Measurements from ENCODE around the gene DLG3. TPM values are rescaled to one million over a fixed set of nuclear protein-coding genes. Genes with fewer than 3 reads are reported as not detected.

The DLG3 gene
- total RNA-seq, 1 donor from 2014 or later = 7.9 TPM

GRCh38 chrX:70434352-70434866 is 10.2 kb upstream of the DLG3 start:
- Histone ChIP-seq H3K9me3 (replicated peaks) (no peaks in the 10 kb centered on the region), H3K27me3 (ENCODE audit: low read depth) (no peaks in the 10 kb centered on the region), H3K27ac (replicated peaks) (peak overlapping the region; percentile 88), H3K4me3 (peak overlapping the region; percentile 78), H3K36me3 (no peaks in the 10 kb centered on the region), H3K4me1 (peaks cover 20% of the 10 kb centered on the region)
- DNase-seq = peak; percentile 87
- intact Hi-C loops (cut with micrococcal nuclease) = no loop called here
- TF ChIP-seq, protein P1, sequence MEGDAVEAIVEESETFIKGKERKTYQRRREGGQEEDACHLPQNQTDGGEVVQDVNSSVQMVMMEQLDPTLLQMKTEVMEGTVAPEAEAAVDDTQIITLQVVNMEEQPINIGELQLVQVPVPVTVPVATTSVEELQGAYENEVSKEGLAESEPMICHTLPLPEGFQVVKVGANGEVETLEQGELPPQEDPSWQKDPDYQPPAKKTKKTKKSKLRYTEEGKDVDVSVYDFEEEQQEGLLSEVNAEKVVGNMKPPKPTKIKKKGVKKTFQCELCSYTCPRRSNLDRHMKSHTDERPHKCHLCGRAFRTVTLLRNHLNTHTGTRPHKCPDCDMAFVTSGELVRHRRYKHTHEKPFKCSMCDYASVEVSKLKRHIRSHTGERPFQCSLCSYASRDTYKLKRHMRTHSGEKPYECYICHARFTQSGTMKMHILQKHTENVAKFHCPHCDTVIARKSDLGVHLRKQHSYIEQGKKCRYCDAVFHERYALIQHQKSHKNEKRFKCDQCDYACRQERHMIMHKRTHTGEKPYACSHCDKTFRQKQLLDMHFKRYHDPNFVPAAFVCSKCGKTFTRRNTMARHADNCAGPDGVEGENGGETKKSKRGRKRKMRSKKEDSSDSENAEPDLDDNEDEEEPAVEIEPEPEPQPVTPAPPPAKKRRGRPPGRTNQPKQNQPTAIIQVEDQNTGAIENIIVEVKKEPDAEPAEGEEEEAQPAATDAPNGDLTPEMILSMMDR (IDR thresholded peaks at IDR 0.05; ENCODE audit: borderline replicate concordance) = no peak

GRCh38 chrX:70434914-70435586 is 9.6 kb upstream of the DLG3 start:
- Histone ChIP-seq H3K4me1 (peaks cover 20% of the 10 kb centered on the region), H3K9me3 (replicated peaks) (no peaks in the 10 kb centered on the region), H3K4me3 (peak overlapping the region; percentile 78), H3K36me3 (no peaks in the 10 kb centered on the region), H3K27me3 (ENCODE audit: low read depth) (no peaks in the 10 kb centered on the region), H3K27ac (replicated peaks) (peak overlapping the region; percentile 88)
- TF ChIP-seq, protein P1 (IDR thresholded peaks at IDR 0.05; ENCODE audit: borderline replicate concordance) = no peak
- intact Hi-C loops (cut with micrococcal nuclease) = no loop called here
- DNase-seq = peak; percentile 33

DNA sequence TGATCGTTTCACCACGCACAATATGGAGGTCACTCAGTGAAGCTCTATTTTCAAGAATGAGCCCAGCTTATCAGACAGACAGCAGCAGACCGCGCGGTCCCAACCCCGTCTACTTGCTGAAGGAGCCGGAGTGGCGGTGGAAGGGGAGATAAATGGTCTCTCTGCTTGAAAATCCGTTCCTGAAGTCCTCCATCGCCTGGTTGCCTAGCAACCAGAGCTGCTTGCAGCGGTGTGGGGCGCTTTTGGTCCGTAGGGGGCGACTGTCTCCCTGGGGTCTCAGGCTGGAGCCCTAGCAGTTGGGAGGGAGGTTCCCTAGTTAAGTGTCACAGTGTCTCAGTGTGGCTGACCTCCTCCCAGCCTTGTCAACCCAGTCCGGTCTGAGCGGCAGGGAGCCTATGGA is 8.3 kb upstream of the DLG3 start:
- TF ChIP-seq, protein P1 (IDR thresholded peaks at IDR 0.05; ENCODE audit: borderline replicate concordance) = no peak
- intact Hi-C loops (cut with micrococcal nuclease) = no loop called here
- peaks cover 20% of the 10 kb centered on the region for H3K4me1 ChIP-seq
- DNase-seq = no peak
- H3K4me3 ChIP-seq = no peak overlapping the region
- H3K9me3 ChIP-seq (replicated peaks) = no peaks in the 10 kb centered on the region
- peak overlapping the region; percentile 88 for H3K27ac ChIP-seq (replicated peaks)
- no peaks in the 10 kb centered on the region for H3K36me3 ChIP-seq
- no peaks in the 10 kb centered on the region for H3K27me3 ChIP-seq (ENCODE audit: low read depth)

DNA sequence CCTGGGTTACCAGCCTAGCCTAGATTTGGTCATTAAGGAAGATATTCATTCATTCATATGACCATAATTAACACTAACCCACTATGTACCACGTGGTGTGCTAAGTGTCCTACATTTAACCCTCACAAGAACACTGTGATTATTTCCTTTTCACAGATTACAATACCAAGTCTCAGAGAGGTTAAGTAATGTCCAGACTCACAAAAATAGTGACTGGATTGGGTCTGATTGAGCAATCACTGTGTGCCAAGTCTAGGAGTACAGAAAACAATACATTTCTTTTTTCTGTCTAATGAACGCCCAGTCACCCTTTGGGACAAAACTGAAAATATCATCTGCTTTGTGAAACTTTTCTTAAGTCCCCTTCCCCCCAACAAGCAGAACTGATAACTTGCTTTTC is 7.6 kb upstream of the DLG3 start:
- Histone ChIP-seq H3K4me1 (peaks cover 20% of the 10 kb centered on the region), H3K27me3 (ENCODE audit: low read depth) (peaks cover under 1% of the 10 kb centered on the region), H3K9me3 (replicated peaks) (no peaks in the 10 kb centered on the region), H3K4me3 (no peak overlapping the region), H3K27ac (replicated peaks) (no peak overlapping the region), H3K36me3 (no peaks in the 10 kb centered on the region)
- intact Hi-C loops (cut with micrococcal nuclease) = no loop called here
- TF ChIP-seq, protein P1 (IDR thresholded peaks at IDR 0.05; ENCODE audit: borderline replicate concordance) = no peak
- no peak for DNase-seq

- DNase-seq = no peak
- intact Hi-C loops (cut with micrococcal nuclease) = no loop called here
- H3K27ac ChIP-seq (replicated peaks) = no peak overlapping the region
Measured at GRCh38 chrX:70437921-70438665, 6.5 kb upstream of the DLG3 start.

More at GRCh38 chrX:70437921-70438665, 6.5 kb upstream of the DLG3 start:
- Histone ChIP-seq H3K4me1 (peaks cover 20% of the 10 kb centered on the region), H3K9me3 (replicated peaks) (no peaks in the 10 kb centered on the region), H3K27me3 (ENCODE audit: low read depth) (peaks cover 8% of the 10 kb centered on the region), H3K36me3 (no peaks in the 10 kb centered on the region), H3K4me3 (no peak overlapping the region)
- TF ChIP-seq, protein P1 (IDR thresholded peaks at IDR 0.05; ENCODE audit: borderline replicate concordance) = no peak

Data from left ventricle myocardium inferior (tissue), 1 donor.